ENCODE data around the gene HIP1R. TPM values are rescaled to one million over a fixed set of nuclear protein-coding genes. Genes with fewer than 3 reads are reported as not detected.

HIP1R gene
- total RNA-seq, 4 donors from 2014 or later: 50.2 to 92.7 (median 56.2) TPM

- no peak overlapping the region for H3K4me3 ChIP-seq (replicated peaks in 1 of 3)
- H3K9me3 ChIP-seq: no peaks in the 10 kb centered on the region
- H3K4me1 ChIP-seq: peaks cover 27 to 39% of the 10 kb centered on the region in 2 donors
- H3K27ac ChIP-seq: peak overlapping the region in 1 of 3 donors; percentile 91
- no peak for DNase-seq
- 91 to 92% methylated on average over 24 to 25 of the region's 26 CpGs for WGBS, 2 donors
- peaks cover 0 to 18% of the 10 kb centered on the region in 2 donors for H3K36me3 ChIP-seq
- H3K27me3 ChIP-seq: no peaks in the 10 kb centered on the region
- TF ChIP-seq, protein P1, sequence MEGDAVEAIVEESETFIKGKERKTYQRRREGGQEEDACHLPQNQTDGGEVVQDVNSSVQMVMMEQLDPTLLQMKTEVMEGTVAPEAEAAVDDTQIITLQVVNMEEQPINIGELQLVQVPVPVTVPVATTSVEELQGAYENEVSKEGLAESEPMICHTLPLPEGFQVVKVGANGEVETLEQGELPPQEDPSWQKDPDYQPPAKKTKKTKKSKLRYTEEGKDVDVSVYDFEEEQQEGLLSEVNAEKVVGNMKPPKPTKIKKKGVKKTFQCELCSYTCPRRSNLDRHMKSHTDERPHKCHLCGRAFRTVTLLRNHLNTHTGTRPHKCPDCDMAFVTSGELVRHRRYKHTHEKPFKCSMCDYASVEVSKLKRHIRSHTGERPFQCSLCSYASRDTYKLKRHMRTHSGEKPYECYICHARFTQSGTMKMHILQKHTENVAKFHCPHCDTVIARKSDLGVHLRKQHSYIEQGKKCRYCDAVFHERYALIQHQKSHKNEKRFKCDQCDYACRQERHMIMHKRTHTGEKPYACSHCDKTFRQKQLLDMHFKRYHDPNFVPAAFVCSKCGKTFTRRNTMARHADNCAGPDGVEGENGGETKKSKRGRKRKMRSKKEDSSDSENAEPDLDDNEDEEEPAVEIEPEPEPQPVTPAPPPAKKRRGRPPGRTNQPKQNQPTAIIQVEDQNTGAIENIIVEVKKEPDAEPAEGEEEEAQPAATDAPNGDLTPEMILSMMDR (IDR thresholded peaks at IDR 0.05): no peak
- TF ChIP-seq POLR2A (IDR thresholded peaks at IDR 0.05): no peak
- intact Hi-C loops (cut with DNase I): loop anchor here (2.0 to 5.0 kb wide), 2 partner anchors 67 to 91 kb away; no protein-coding TSS in a partner anchor
Measured at GRCh38 chr12:122859303-122860039, 24.2 kb downstream of the HIP1R start.

GRCh38 chr12:122860040-122860853 is 25.0 kb downstream of the HIP1R start:
- TF ChIP-seq, protein P1 (IDR thresholded peaks at IDR 0.05): peak; percentile 77 to 95 (median 92)
- TF ChIP-seq POLR2A (IDR thresholded peaks at IDR 0.05): no peak
- DNase-seq: peak; percentile 82 to 89
- H3K27me3 ChIP-seq: no peaks in the 10 kb centered on the region
- H3K4me1 ChIP-seq: peaks cover 27 to 39% of the 10 kb centered on the region in 2 donors
- intact Hi-C loops (cut with DNase I): no loop called here
- peaks cover 0 to 19% of the 10 kb centered on the region in 2 donors for H3K36me3 ChIP-seq
- no peaks in the 10 kb centered on the region for H3K9me3 ChIP-seq
- no peak overlapping the region for H3K4me3 ChIP-seq (replicated peaks in 1 of 3)
- H3K27ac ChIP-seq: peak overlapping the region in 2 of 3 donors; percentile 91 to 95
- WGBS, 2 donors: 43 to 66% methylated on average over 6 to 21 of the region's 28 CpGs

GRCh38 chr12:122860854-122861586 is 25.8 kb downstream of the HIP1R start:
- H3K4me1 ChIP-seq: peaks cover 27 to 39% of the 10 kb centered on the region in 2 donors
- no peak overlapping the region for H3K4me3 ChIP-seq (replicated peaks in 1 of 3)
- WGBS, 2 donors: 85 to 95% methylated on average over 9 to 11 of the region's 23 CpGs
- H3K9me3 ChIP-seq: no peaks in the 10 kb centered on the region
- no peak for TF ChIP-seq POLR2A (IDR thresholded peaks at IDR 0.05)
- TF ChIP-seq, protein P1 (IDR thresholded peaks at IDR 0.05): no peak
- peak in 1 of 2 donors; percentile 12 for DNase-seq
- intact Hi-C loops (cut with DNase I): no loop called here
- no peaks in the 10 kb centered on the region for H3K27me3 ChIP-seq
- peak overlapping the region; percentile 85 to 95 (median 91) for H3K27ac ChIP-seq
- H3K36me3 ChIP-seq: peaks cover 0 to 20% of the 10 kb centered on the region in 2 donors

DNA sequence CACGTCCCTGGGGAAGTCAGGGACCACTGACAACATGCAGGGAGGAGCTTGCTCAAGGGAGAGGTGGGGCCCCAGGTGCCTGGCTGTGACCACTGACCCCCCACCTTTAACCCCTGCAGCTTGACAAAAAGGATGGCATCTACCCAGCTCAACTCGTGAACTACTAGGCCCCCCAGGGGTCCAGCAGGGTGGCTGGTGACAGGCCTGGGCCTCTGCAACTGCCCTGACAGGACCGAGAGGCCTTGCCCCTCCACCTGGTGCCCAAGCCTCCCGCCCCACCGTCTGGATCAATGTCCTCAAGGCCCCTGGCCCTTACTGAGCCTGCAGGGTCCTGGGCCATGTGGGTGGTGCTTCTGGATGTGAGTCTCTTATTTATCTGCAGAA is 26.3 kb downstream of the HIP1R start:
- intact Hi-C loops (cut with DNase I): no loop called here
- Histone ChIP-seq H3K4me3 (replicated peaks in 1 of 3) (no peak overlapping the region), H3K36me3 (peaks cover 4 to 20% of the 10 kb centered on the region in 2 donors), H3K4me1 (peaks cover 27 to 39% of the 10 kb centered on the region in 2 donors), H3K27me3 (no peaks in the 10 kb centered on the region), H3K27ac (peak overlapping the region; percentile 85 to 95 (median 91)), H3K9me3 (no peaks in the 10 kb centered on the region)
- TF ChIP-seq, protein P1 (IDR thresholded peaks at IDR 0.05): no peak
- no peak for TF ChIP-seq POLR2A (IDR thresholded peaks at IDR 0.05)
- peak in 1 of 2 donors; percentile 11 for DNase-seq
- 83 to 84% methylated on average over 1 to 3 of the region's 5 CpGs for WGBS, 2 donors

Data from thyroid gland (tissue), 4 donors.